ENCODE measurements around the gene MRPL58. TPM values are rescaled to one million over a fixed set of nuclear protein-coding genes. Genes with fewer than 3 reads are reported as not detected.

MRPL58 gene
- total and polyA plus RNA-seq, 10 of the 15 experiments (the other 5 are each of a cell fraction or from before 2014, with no cell fraction given): 23.0 to 64.3 (median 51.9) TPM

DNA sequence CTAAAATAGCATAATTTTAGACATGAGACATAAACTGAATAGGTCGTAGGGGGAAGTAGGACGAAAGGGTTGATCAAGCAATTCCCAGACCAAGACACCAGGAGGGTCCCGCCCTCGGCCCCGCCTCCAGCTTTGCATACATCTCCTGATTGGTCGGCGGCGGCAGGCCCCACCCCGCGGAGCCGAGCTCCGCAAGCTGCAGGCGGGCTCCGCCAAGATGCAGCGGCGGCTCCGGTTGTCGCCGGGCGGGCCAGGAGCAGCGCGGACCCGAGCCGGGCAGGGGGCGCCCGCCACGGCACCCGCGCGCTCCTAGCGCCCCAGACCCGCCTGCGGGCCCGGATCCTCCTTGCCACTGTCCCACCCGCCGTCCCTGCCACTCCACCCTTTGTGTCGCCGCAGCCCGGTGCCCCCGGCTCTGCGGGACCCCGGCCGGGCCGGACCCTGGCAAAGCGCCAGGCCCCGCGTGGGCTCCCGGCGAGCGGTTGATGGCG lies 25.0 kb upstream of the MRPL58 start, which contains the start of gene CDR2L (continued):
- TF ChIP-seq RB1 (IDR thresholded peaks at IDR 0.05; ENCODE audit: borderline replicate concordance) (0 out of 2 replicates have a peak, but pooled peaks have one; percentile 27), GATAD2B (conservative IDR thresholded peaks at IDR 0.05; ENCODE audit: low read depth) (peak; percentile 69), PAX5 (IDR thresholded peaks at IDR 0.05; ENCODE audit: borderline replicate concordance, low read depth, low read length) (no peak)

DNA sequence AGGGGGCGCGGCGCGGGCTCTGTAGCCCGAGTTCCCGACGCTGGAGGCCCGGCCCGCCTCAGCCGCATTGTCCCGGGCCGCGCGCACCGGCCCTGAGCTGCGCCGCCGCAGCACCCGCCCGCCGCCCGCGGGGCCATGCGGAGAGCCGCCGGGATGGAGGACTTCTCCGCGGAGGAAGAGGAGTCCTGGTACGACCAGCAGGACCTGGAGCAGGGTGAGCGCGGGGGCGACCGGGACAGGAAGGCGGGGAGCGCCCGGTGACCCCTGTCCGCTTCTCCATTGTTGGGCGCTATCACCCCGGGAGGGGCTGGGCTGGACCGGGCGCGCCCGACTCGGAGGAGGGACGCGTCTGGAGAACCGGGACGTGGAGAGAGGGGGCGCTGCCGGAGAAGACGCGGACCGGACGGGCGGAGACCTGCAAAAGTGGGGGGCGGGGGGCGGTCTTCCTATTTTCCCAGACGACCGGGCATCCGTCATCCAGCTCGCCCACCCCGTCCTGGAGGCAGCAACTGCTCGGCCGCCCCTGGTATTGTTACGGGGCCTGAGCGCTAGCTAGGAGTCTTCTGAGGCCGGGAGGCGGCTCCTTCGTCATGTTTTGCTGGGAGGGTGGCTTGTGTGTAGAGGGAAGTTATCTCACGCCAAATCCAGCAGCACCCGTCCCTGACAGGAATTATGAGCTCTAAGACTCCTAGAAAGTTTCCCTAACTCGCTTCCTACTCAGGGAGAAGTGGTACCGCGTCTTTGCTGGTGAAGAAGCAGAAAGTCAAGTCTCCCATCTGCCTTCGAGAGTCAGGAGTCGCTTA lies 24.4 kb upstream of the MRPL58 start:
- ATAC-seq (peak; percentile 60), FAIRE-seq (no peak), DNase-seq (ENCODE audit: low read depth, low spot score) (no peak)
- in situ Hi-C loops (cut with MboI) (no loop called here), intact Hi-C loops (cut with micrococcal nuclease; ENCODE audit: unreplicated experiment) (no loop called here)
- ChIA-PET SMC1A (ENCODE audit: uncharacterized antibody, unreplicated experiment) (interaction anchor here (1.4 kb wide), 2 partner anchors 7 to 19 kb away, joined by 3 to 4 read pairs; no protein-coding TSS in a partner anchor), RAD21 (ENCODE audit: unreplicated experiment) (interaction anchor here (0.6 to 1.7 kb wide), 5 partner anchors 25 to 424 kb away, joined by 3 to 6 read pairs (median 3); partner anchors contain the start of gene NUP85), POLR2A (interaction anchor here (0.5 to 0.9 kb wide), 5 partner anchors 13 to 139 kb away, joined by 3 to 6 read pairs (median 3); partner anchors contain the start of genes KCTD2 and MRPL58), CTCF (interaction anchor here (0.8 to 1.8 kb wide), 5 partner anchors 14 to 27 kb away, joined by 3 to 7 read pairs (median 3); partner anchors contain the start of gene MRPL58)
- BruUV-seq (replicated peaks): no TSS peak
- Histone ChIP-seq H3K9me3 (replicated peaks; ENCODE audit: control insufficient read depth, insufficient read depth, low read length) (no peaks in the 10 kb centered on the region), H3K4me1 (ENCODE audit: control insufficient read depth, insufficient read depth, low read length) (peaks cover 3% of the 10 kb centered on the region; the same call in 1 of the 2 replicates), H4K20me1 (ENCODE audit: control insufficient read depth, insufficient read depth) (no peaks in the 10 kb centered on the region), H3K9ac (ENCODE audit: control insufficient read depth, insufficient read depth, low read length) (peak overlapping the region; percentile 27; the same call in 1 of the 2 replicates), H2AFZ (ENCODE audit: control insufficient read depth, low read depth, low read length) (peak overlapping the region; percentile 54), H3K36me3 (ENCODE audit: control insufficient read depth in 2 of 2, insufficient read depth in 2 of 2, low read length in 1 of 2) (no peaks in the 10 kb centered on the region), H3K27me3 (replicated peaks in 1 of 2; ENCODE audit: control insufficient read depth in 2 of 2, insufficient read depth in 2 of 2, low read length in 1 of 2) (peaks cover 2 to 16% of the 10 kb centered on the region in 2 experiments), H3K79me2 (ENCODE audit: control insufficient read depth, insufficient read depth, low read length) (no peaks in the 10 kb centered on the region), H3K4me3 (peak overlapping the region; percentile 54), H3K27ac (ENCODE audit: control insufficient read depth, insufficient read depth) (no peak overlapping the region), H3K4me2 (ENCODE audit: control insufficient read depth, insufficient read depth) (peak overlapping the region; percentile 82)
- WGBS (ENCODE audit: insufficient coverage, insufficient replicate concordance, low lambda C conversion rate, missing lambda C conversion rate): 6% methylated on average over 60 of the region's 76 CpGs
- TF ChIP-seq EGR1 (IDR thresholded peaks at IDR 0.05; ENCODE audit: borderline replicate concordance in 1 of 2, low read depth in 2 of 2, low read length in 2 of 2) (no peak), SUZ12 (IDR thresholded peaks at IDR 0.05; ENCODE audit: unreplicated experiment) (peak; percentile 99), NKRF (conservative IDR thresholded peaks at IDR 0.05) (no peak), SMC3 (IDR thresholded peaks at IDR 0.05; ENCODE audit: borderline replicate concordance, low read length) (no peak), EZH2 (IDR thresholded peaks at IDR 0.05; ENCODE audit: borderline replicate concordance, control insufficient read depth, low read depth, low read length) (0 out of 2 replicates have a peak, but pooled peaks have one; percentile 14), LARP7 (IDR thresholded peaks at IDR 0.05) (0 out of 2 replicates have a peak, but pooled peaks have one; percentile 6), BACH1 (IDR thresholded peaks at IDR 0.05; ENCODE audit: borderline replicate concordance) (no peak)

Measured in GM12878 (cell line).